Measurements from ENCODE around the gene SOHLH2.

GRCh38 chr13:36173571-36174322 lies 40.6 kb downstream of the SOHLH2 start:
- TF ChIP-seq, protein P1, sequence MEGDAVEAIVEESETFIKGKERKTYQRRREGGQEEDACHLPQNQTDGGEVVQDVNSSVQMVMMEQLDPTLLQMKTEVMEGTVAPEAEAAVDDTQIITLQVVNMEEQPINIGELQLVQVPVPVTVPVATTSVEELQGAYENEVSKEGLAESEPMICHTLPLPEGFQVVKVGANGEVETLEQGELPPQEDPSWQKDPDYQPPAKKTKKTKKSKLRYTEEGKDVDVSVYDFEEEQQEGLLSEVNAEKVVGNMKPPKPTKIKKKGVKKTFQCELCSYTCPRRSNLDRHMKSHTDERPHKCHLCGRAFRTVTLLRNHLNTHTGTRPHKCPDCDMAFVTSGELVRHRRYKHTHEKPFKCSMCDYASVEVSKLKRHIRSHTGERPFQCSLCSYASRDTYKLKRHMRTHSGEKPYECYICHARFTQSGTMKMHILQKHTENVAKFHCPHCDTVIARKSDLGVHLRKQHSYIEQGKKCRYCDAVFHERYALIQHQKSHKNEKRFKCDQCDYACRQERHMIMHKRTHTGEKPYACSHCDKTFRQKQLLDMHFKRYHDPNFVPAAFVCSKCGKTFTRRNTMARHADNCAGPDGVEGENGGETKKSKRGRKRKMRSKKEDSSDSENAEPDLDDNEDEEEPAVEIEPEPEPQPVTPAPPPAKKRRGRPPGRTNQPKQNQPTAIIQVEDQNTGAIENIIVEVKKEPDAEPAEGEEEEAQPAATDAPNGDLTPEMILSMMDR (IDR thresholded peaks at IDR 0.05), result no peak
- no peak for TF ChIP-seq ELF1 (IDR thresholded peaks at IDR 0.05)
- no peak for TF ChIP-seq CHD2 (IDR thresholded peaks at IDR 0.05; ENCODE audit: low read length, partially characterized antibody)

Measured in SK-N-SH (cell line).